ES-I3 (cell line): ENCODE results near the gene TMEM222.

Experiments used
- H3K36me3 ChIP-seq: 2 replicates; pipeline ENCODE4 v1.6.1; 2013; ENCODE audit warnings: mild to moderate bottlenecking, low read length, control low read depth, moderate library complexity; ENCODE audit not compliant: insufficient read depth
- H3K4me1 ChIP-seq: 2 replicates; pipeline ENCODE4 v1.6.1; 2013; ENCODE audit warnings: mild to moderate bottlenecking, control low read depth, low read length; ENCODE audit not compliant: insufficient read depth
- H3K9ac ChIP-seq: 2 replicates; pipeline ENCODE4 v1.6.1; 2013; ENCODE audit warnings: low read depth, mild to moderate bottlenecking, low read length, moderate library complexity
- H3K9me3 ChIP-seq: 2 replicates; pipeline ENCODE4 v1.6.1; 2013; ENCODE audit warnings: mild to moderate bottlenecking, low read length, moderate library complexity; ENCODE audit not compliant: control insufficient read depth, insufficient read depth

Gene TMEM222

GRCh38 chr1:27341525-27342252, 19.7 kb downstream of the TMEM222 start, which contains the start of gene SYTL1:
SYTL1 (plus strand) TSS chr1:27342022; CDS start chr1:27345335, 3,313 bp downstream.
- Histone ChIP-seq H3K36me3 (no peaks in the 10 kb centered on the region), H3K4me1 (peaks cover 31% of the 10 kb centered on the region; the same call in 1 of the 2 replicates), H3K9me3 (no peaks in the 10 kb centered on the region), H3K9ac (peak within 1 kb of the TSS; percentile 41; the same call in 1 of the 2 replicates)

GRCh38 chr1:27342391-27342777, 20.4 kb downstream of the TMEM222 start:
- Histone ChIP-seq H3K36me3 (no peaks in the 10 kb centered on the region), H3K9me3 (no peaks in the 10 kb centered on the region), H3K4me1 (peaks cover 35% of the 10 kb centered on the region; the same call in 1 of the 2 replicates), H3K9ac (peak overlapping the region; percentile 41; the same call in 1 of the 2 replicates)

- Histone ChIP-seq H3K9ac (peak overlapping the region; percentile 41; the same call in 1 of the 2 replicates), H3K4me1 (peaks cover 41% of the 10 kb centered on the region; the same call in 1 of the 2 replicates), H3K9me3 (no peaks in the 10 kb centered on the region), H3K36me3 (no peaks in the 10 kb centered on the region)
Measured at GRCh38 chr1:27342778-27343638, 21.0 kb downstream of the TMEM222 start.

- Histone ChIP-seq H3K4me1 (peaks cover 41% of the 10 kb centered on the region; the same call in 1 of the 2 replicates), H3K36me3 (no peaks in the 10 kb centered on the region), H3K9me3 (no peaks in the 10 kb centered on the region), H3K9ac (no peak overlapping the region; the same call in 1 of the 2 replicates)
Measured at GRCh38 chr1:27343639-27344025, 21.7 kb downstream of the TMEM222 start.

GRCh38 chr1:27345272-27345671, 23.3 kb downstream of the TMEM222 start:
- Histone ChIP-seq H3K9ac (no peak overlapping the region), H3K4me1 (peaks cover 30% of the 10 kb centered on the region; the same call in 1 of the 2 replicates)

GRCh38 chr1:27346357-27346756, 24.4 kb downstream of the TMEM222 start:
- no peak overlapping the region for H3K9ac ChIP-seq
- peaks cover 27% of the 10 kb centered on the region; the same call in 1 of the 2 replicates for H3K4me1 ChIP-seq
- no peaks in the 10 kb centered on the region for H3K36me3 ChIP-seq
- no peaks in the 10 kb centered on the region for H3K9me3 ChIP-seq

More at GRCh38 chr1:27345272-27345671, 23.3 kb downstream of the TMEM222 start:
- no peaks in the 10 kb centered on the region for H3K9me3 ChIP-seq
- no peaks in the 10 kb centered on the region for H3K36me3 ChIP-seq

- peaks cover 24% of the 10 kb centered on the region; the same call in 1 of the 2 replicates for H3K4me1 ChIP-seq
- H3K9ac ChIP-seq: no peak overlapping the region
- no peaks in the 10 kb centered on the region for H3K36me3 ChIP-seq
- no peaks in the 10 kb centered on the region for H3K9me3 ChIP-seq
Measured at GRCh38 chr1:27346991-27347624, 25.1 kb downstream of the TMEM222 start.

- H3K4me1 ChIP-seq: peaks cover 11% of the 10 kb centered on the region; the same call in 1 of the 2 replicates
- peak overlapping the region; percentile 41 for H3K9ac ChIP-seq
Measured at GRCh38 chr1:27348861-27349783, 27.2 kb downstream of the TMEM222 start.

GRCh38 chr1:27349784-27350662, 28.1 kb downstream of the TMEM222 start:
- H3K36me3 ChIP-seq: no peaks in the 10 kb centered on the region
- peak overlapping the region; percentile 41 for H3K9ac ChIP-seq
- H3K9me3 ChIP-seq: no peaks in the 10 kb centered on the region
- H3K4me1 ChIP-seq: peaks cover 11% of the 10 kb centered on the region; the same call in 1 of the 2 replicates

More at GRCh38 chr1:27348861-27349783, 27.2 kb downstream of the TMEM222 start:
- H3K9me3 ChIP-seq: no peaks in the 10 kb centered on the region
- no peaks in the 10 kb centered on the region for H3K36me3 ChIP-seq

GRCh38 chr1:27350663-27351540, 28.9 kb downstream of the TMEM222 start:
- Histone ChIP-seq H3K9ac (peak overlapping the region; percentile 60), H3K4me1 (peaks cover 11% of the 10 kb centered on the region; the same call in 1 of the 2 replicates), H3K9me3 (no peaks in the 10 kb centered on the region), H3K36me3 (no peaks in the 10 kb centered on the region)

- H3K9ac ChIP-seq: peak overlapping the region; percentile 60
- no peaks in the 10 kb centered on the region for H3K36me3 ChIP-seq
- H3K9me3 ChIP-seq: no peaks in the 10 kb centered on the region
- peaks cover 16% of the 10 kb centered on the region; the same call in 1 of the 2 replicates for H3K4me1 ChIP-seq
Measured at GRCh38 chr1:27351541-27352107, 29.7 kb downstream of the TMEM222 start.
